GM23338 (cell line): Measurements from ENCODE around the gene IGFLR1. TPM values are rescaled to one million over a fixed set of nuclear protein-coding genes. Genes with fewer than 3 reads are reported as not detected.

Source experiments
- EZH2 ChIP-seq: fragments of 200-600 bp; sonication (generic); IDR thresholded peaks from one replicate; pipeline ENCODE4 v1.8.0; 2017; ENCODE audit warnings: antibody characterized with exemption, mild to moderate bottlenecking, low read depth; ENCODE audit not compliant: unreplicated experiment
- POLR2AphosphoS5 ChIP-seq: IDR thresholded peaks from 2 replicates; pipeline ENCODE4 v1.6.1; 2016; ENCODE audit warnings: antibody characterized with exemption, low read depth
- REST ChIP-seq: IDR thresholded peaks from one replicate; pipeline ENCODE4 v1.6.1; 2018; ENCODE audit warnings: antibody characterized with exemption; ENCODE audit not compliant: unreplicated experiment
- polyA plus RNA-seq: library from polyadenylated mRNA; unstranded; fragments of >200 nt; fragmentation: Nextera tagmentation; extraction: Ambion mirVana; gene quantifications from 2 replicates; pipeline ENCODE4 v1.2.1, GENCODE V29; 2016
- total RNA-seq: library from RNA; depleted of rRNA; stranded (reverse); fragments of >200 nt; shearing (Covaris generic); gene quantifications from 2 replicates; pipeline ENCODE4 v1.2.3, GENCODE V29; 2014
- TF ChIP-seq, protein P1 (sequence below): fragments of 250-450 bp; sonication (Bioruptor Pico); IDR thresholded peaks from 2 replicates; pipeline ENCODE4 v1.5.0; 2020; ENCODE audit warnings: mild to moderate bottlenecking, moderate library complexity
- TF ChIP-seq, protein P2 (sequence below): IDR thresholded peaks from 2 replicates; pipeline ENCODE4 v1.6.1; 2016; ENCODE audit warnings: antibody characterized with exemption

The IGFLR1 gene
- total and polyA plus RNA-seq, 2 experiments from 2014 or later, result 14.4 to 17.8 TPM

GRCh38 chr19:35743640-35744429 lies 1.6 kb upstream of the IGFLR1 start (continued):
- TF ChIP-seq, protein P1, sequence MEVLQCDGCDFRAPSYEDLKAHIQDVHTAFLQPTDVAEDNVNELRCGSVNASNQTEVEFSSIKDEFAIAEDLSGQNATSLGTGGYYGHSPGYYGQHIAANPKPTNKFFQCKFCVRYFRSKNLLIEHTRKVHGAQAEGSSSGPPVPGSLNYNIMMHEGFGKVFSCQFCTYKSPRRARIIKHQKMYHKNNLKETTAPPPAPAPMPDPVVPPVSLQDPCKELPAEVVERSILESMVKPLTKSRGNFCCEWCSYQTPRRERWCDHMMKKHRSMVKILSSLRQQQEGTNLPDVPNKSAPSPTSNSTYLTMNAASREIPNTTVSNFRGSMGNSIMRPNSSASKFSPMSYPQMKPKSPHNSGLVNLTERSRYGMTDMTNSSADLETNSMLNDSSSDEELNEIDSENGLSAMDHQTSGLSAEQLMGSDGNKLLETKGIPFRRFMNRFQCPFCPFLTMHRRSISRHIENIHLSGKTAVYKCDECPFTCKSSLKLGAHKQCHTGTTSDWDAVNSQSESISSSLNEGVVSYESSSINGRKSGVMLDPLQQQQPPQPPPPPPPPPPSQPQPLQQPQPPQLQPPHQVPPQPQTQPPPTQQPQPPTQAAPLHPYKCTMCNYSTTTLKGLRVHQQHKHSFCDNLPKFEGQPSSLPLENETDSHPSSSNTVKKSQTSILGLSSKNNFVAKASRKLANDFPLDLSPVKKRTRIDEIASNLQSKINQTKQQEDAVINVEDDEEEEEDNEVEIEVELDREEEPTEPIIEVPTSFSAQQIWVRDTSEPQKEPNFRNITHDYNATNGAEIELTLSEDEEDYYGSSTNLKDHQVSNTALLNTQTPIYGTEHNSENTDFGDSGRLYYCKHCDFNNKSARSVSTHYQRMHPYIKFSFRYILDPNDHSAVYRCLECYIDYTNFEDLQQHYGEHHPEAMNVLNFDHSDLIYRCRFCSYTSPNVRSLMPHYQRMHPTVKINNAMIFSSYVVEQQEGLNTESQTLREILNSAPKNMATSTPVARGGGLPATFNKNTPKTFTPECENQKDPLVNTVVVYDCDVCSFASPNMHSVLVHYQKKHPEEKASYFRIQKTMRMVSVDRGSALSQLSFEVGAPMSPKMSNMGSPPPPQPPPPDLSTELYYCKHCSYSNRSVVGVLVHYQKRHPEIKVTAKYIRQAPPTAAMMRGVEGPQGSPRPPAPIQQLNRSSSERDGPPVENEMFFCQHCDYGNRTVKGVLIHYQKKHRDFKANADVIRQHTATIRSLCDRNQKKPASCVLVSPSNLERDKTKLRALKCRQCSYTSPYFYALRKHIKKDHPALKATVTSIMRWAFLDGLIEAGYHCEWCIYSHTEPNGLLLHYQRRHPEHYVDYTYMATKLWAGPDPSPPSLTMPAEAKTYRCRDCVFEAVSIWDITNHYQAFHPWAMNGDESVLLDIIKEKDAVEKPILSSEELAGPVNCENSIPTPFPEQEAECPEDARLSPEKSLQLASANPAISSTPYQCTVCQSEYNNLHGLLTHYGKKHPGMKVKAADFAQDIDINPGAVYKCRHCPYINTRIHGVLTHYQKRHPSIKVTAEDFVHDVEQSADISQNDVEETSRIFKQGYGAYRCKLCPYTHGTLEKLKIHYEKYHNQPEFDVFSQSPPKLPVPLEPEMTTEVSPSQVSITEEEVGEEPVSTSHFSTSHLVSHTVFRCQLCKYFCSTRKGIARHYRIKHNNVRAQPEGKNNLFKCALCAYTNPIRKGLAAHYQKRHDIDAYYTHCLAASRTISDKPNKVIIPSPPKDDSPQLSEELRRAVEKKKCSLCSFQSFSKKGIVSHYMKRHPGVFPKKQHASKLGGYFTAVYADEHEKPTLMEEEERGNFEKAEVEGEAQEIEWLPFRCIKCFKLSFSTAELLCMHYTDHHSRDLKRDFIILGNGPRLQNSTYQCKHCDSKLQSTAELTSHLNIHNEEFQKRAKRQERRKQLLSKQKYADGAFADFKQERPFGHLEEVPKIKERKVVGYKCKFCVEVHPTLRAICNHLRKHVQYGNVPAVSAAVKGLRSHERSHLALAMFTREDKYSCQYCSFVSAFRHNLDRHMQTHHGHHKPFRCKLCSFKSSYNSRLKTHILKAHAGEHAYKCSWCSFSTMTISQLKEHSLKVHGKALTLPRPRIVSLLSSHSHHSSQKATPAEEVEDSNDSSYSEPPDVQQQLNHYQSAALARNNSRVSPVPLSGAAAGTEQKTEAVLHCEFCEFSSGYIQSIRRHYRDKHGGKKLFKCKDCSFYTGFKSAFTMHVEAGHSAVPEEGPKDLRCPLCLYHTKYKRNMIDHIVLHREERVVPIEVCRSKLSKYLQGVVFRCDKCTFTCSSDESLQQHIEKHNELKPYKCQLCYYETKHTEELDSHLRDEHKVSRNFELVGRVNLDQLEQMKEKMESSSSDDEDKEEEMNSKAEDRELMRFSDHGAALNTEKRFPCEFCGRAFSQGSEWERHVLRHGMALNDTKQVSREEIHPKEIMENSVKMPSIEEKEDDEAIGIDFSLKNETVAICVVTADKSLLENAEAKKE, result no peak
- TF ChIP-seq, protein P2, sequence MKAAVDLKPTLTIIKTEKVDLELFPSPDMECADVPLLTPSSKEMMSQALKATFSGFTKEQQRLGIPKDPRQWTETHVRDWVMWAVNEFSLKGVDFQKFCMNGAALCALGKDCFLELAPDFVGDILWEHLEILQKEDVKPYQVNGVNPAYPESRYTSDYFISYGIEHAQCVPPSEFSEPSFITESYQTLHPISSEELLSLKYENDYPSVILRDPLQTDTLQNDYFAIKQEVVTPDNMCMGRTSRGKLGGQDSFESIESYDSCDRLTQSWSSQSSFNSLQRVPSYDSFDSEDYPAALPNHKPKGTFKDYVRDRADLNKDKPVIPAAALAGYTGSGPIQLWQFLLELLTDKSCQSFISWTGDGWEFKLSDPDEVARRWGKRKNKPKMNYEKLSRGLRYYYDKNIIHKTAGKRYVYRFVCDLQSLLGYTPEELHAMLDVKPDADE, result no peak
- no peak for TF ChIP-seq POLR2AphosphoS5
- no peak for TF ChIP-seq EZH2
- no peak for TF ChIP-seq REST
